Upper lobe of left lung (tissue), 4 donors: Measurements from ENCODE around the gene ST3GAL3.

Experiments
- CTCF ChIP-seq, 6 experiments: fragments of 450-650 bp in 4 of 6; fragments of 200-600 bp in 2 of 6; sonication (generic) in 2 of 6; IDR thresholded peaks; one replicate each; pipeline ENCODE4 v1.5.1; 2016 to 2019; ENCODE audit warnings: antibody characterized with exemption in 6 of 6
- EP300 ChIP-seq, 4 donors: sonication (generic); formaldehyde crosslinking; IDR thresholded peaks; one replicate each; pipeline ENCODE4 v1.5.1; 2017; ENCODE audit warnings: antibody characterized with exemption in 4 of 4, control low read depth in 2 of 4
- POLR2A ChIP-seq, 4 donors: fragments of 450-650 bp; IDR thresholded peaks; one replicate each; pipeline ENCODE4 v1.5.1; 2016 to 2017; ENCODE audit warnings: antibody characterized with exemption in 4 of 4, mild to moderate bottlenecking in 2 of 4
- POLR2AphosphoS5 ChIP-seq, 2 donors: sonication (generic); formaldehyde crosslinking; IDR thresholded peaks; one replicate each; pipeline ENCODE4 v1.5.1; 2017; ENCODE audit warnings: antibody characterized with exemption in 2 of 2

- TF ChIP-seq CTCF (IDR thresholded peaks at IDR 0.05) (no peak), POLR2A (IDR thresholded peaks at IDR 0.05) (no peak), EP300 (IDR thresholded peaks at IDR 0.05) (no peak), POLR2AphosphoS5 (IDR thresholded peaks at IDR 0.05) (no peak)
These were observed 59.6 kb downstream of the ST3GAL3 start for GRCh38 chr1:43766818-43767525.
